Osteocyte (in vitro differentiated cells): Measurements from ENCODE around the gene CRB3. TPM values are rescaled to one million over a fixed set of nuclear protein-coding genes. Genes with fewer than 3 reads are reported as not detected.

Experiments
- DNase-seq: peaks from one replicate; pipeline ENCODE4 v3.0.0; 2021; ENCODE audit warnings: mixed read lengths; ENCODE audit not compliant: unreplicated experiment; ENCODE audit errors: extremely low spot score
- H3K27ac Mint-ChIP-seq: one replicate; pipeline ENCODE4 v1.8.0; 2021; ENCODE audit warnings: mild to moderate bottlenecking, mixed read lengths; ENCODE audit not compliant: unreplicated experiment
- H3K27me3 Mint-ChIP-seq: one replicate; pipeline ENCODE4 v1.8.0; 2021; ENCODE audit warnings: mixed read lengths; ENCODE audit not compliant: unreplicated experiment
- H3K36me3 Mint-ChIP-seq: one replicate; pipeline ENCODE4 v1.8.0; 2021; ENCODE audit warnings: mixed read lengths; ENCODE audit not compliant: unreplicated experiment
- H3K4me1 Mint-ChIP-seq: one replicate; pipeline ENCODE4 v1.8.0; 2021; ENCODE audit warnings: mixed read lengths; ENCODE audit not compliant: unreplicated experiment
- H3K4me3 Mint-ChIP-seq: one replicate; pipeline ENCODE4 v1.8.0; 2021; ENCODE audit warnings: mild to moderate bottlenecking, moderate library complexity, mixed read lengths; ENCODE audit not compliant: unreplicated experiment
- H3K9me3 Mint-ChIP-seq: one replicate; pipeline ENCODE4 v1.8.0; 2021; ENCODE audit warnings: mixed read lengths; ENCODE audit not compliant: unreplicated experiment
- CTCF ChIP-seq: fragments of 200-600 bp; sonication (generic); IDR thresholded peaks from 2 replicates; pipeline ENCODE4 v1.5.0; 2021; ENCODE audit warnings: antibody characterized with exemption, mild to moderate bottlenecking, moderate library complexity
- total RNA-seq: library from RNA; stranded (reverse); gene quantifications from 2 replicates; pipeline ENCODE4 v1.2.1, GENCODE V29; 2021

The CRB3 gene
- total RNA-seq, 1 donor from 2014 or later = not detected

DNA sequence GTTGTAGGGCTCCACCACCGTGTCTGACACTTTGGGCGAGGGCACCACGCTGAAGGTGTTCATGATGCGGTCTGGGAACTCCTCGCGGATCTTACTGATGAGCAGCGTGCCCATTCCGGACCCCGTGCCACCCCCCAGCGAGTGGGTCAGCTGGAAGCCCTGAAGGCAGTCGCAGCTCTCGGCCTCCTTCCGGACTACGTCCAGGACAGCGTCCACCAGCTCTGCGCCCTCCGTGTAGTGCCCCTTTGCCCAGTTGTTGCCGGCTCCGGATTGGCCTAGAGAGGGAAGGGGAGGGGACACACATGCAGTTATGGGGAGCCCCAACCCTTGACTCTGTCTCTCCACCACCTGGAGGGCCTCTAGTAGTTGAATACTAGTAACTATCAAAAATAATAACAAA is 31.9 kb downstream of the CRB3 start:
- peaks cover 15% of the 10 kb centered on the region for H3K27me3 Mint-ChIP-seq
- no peak overlapping the region for H3K27ac Mint-ChIP-seq
- TF ChIP-seq CTCF = no peak
- H3K4me3 Mint-ChIP-seq = no peak overlapping the region
- no peak for DNase-seq
- H3K9me3 Mint-ChIP-seq = peaks cover 5% of the 10 kb centered on the region
- no peaks in the 10 kb centered on the region for H3K4me1 Mint-ChIP-seq
- H3K36me3 Mint-ChIP-seq = no peaks in the 10 kb centered on the region

GRCh38 chr19:6498294-6499036 is 34.4 kb downstream of the CRB3 start:
- no peaks in the 10 kb centered on the region for H3K36me3 Mint-ChIP-seq
- no peak for TF ChIP-seq CTCF
- peaks cover 29% of the 10 kb centered on the region for H3K27me3 Mint-ChIP-seq
- H3K27ac Mint-ChIP-seq = no peak overlapping the region
- no peak overlapping the region for H3K4me3 Mint-ChIP-seq
- peaks cover 5% of the 10 kb centered on the region for H3K4me1 Mint-ChIP-seq
- DNase-seq = no peak
- H3K9me3 Mint-ChIP-seq = no peaks in the 10 kb centered on the region

- no peak for TF ChIP-seq CTCF
- no peaks in the 10 kb centered on the region for H3K36me3 Mint-ChIP-seq
- no peak overlapping the region for H3K4me3 Mint-ChIP-seq
- DNase-seq = no peak
- no peak overlapping the region for H3K27ac Mint-ChIP-seq
- H3K4me1 Mint-ChIP-seq = peaks cover 5% of the 10 kb centered on the region
- H3K27me3 Mint-ChIP-seq = peaks cover 33% of the 10 kb centered on the region
- no peaks in the 10 kb centered on the region for H3K9me3 Mint-ChIP-seq
These were observed 35.1 kb downstream of the CRB3 start for GRCh38 chr19:6499052-6499790.

GRCh38 chr19:6500837-6501739 is 37.0 kb downstream of the CRB3 start:
- TF ChIP-seq CTCF = no peak
- H3K4me3 Mint-ChIP-seq = peak overlapping the region; percentile 59
- H3K4me1 Mint-ChIP-seq = peaks cover 5% of the 10 kb centered on the region
- peaks cover 33% of the 10 kb centered on the region for H3K27me3 Mint-ChIP-seq
- no peaks in the 10 kb centered on the region for H3K36me3 Mint-ChIP-seq
- no peaks in the 10 kb centered on the region for H3K9me3 Mint-ChIP-seq
- H3K27ac Mint-ChIP-seq = no peak overlapping the region
- DNase-seq = no peak
